GM19452 (cell line): ENCODE measurements around the gene TAMALIN.

Source experiments
- ATAC-seq: cut with Tn5 transposase; IDR thresholded peaks from one replicate; pipeline ENCODE4 v1.9.1; 2021; ENCODE audit not compliant: unreplicated experiment

The TAMALIN gene

DNA sequence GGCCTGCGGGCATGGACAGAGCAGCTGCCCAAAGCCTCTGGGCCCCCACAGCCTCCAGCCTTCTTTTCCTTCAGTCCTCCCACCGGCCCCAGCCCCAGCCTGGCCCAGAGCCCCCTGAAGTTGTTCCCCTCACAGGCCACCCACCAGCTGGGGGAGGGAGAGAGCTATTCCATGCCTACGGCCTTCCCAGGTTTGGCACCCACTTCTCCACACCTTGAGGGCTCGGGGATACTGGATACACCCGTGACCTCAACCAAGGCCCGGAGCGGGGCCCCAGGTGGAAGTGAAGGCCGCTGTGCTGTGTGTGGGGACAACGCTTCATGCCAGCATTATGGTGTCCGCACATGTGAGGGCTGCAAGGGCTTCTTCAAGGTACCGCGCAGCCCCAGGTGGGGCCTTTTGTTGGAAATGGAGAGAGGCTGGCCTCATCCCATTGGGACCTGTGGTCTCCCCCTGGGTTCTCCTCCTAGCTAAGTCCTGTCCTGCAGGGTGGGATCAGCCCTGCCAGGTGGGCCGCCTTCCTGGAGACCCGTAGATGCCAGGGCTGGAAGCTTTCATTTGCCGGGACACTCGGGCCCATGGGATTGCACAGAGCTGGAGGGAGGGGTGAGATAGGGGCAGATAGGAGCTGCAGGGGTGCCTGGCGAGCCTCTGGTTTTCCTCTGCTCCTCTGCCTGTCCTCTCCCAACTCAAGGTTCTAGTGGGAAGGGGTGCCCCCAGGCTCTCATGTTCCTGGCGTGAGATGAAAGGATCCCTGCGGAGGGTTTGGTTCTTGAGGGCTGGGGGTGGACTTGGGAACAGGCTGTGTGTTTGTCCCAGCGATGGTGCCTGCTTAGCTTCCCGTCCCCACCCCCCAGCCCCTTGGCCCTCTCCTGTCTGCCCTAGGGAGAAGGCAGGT is 48.3 kb downstream of the TAMALIN start:
- ATAC-seq = no peak

- ATAC-seq = no peak
Observed at GRCh38 chr12:52055731-52056711, 49.3 kb downstream of the TAMALIN start.

- ATAC-seq = no peak
Observed at GRCh38 chr12:52056801-52057637, 50.3 kb downstream of the TAMALIN start.

GRCh38 chr12:52057638-52058576 is 51.2 kb downstream of the TAMALIN start:
- ATAC-seq = no peak

DNA sequence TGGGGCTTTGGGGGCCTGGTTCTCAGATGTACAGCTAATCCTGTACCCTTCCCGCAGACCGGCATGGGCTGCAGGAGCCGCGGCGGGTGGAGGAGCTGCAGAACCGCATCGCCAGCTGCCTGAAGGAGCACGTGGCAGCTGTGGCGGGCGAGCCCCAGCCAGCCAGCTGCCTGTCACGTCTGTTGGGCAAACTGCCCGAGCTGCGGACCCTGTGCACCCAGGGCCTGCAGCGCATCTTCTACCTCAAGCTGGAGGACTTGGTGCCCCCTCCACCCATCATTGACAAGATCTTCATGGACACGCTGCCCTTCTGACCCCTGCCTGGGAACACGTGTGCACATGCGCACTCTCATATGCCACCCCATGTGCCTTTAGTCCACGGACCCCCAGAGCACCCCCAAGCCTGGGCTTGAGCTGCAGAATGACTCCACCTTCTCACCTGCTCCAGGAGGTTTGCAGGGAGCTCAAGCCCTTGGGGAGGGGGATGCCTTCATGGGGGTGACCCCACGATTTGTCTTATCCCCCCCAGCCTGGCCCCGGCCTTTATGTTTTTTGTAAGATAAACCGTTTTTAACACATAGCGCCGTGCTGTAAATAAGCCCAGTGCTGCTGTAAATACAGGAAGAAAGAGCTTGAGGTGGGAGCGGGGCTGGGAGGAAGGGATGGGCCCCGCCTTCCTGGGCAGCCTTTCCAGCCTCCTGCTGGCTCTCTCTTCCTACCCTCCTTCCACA is 52.0 kb downstream of the TAMALIN start:
- ATAC-seq = no peak

DNA sequence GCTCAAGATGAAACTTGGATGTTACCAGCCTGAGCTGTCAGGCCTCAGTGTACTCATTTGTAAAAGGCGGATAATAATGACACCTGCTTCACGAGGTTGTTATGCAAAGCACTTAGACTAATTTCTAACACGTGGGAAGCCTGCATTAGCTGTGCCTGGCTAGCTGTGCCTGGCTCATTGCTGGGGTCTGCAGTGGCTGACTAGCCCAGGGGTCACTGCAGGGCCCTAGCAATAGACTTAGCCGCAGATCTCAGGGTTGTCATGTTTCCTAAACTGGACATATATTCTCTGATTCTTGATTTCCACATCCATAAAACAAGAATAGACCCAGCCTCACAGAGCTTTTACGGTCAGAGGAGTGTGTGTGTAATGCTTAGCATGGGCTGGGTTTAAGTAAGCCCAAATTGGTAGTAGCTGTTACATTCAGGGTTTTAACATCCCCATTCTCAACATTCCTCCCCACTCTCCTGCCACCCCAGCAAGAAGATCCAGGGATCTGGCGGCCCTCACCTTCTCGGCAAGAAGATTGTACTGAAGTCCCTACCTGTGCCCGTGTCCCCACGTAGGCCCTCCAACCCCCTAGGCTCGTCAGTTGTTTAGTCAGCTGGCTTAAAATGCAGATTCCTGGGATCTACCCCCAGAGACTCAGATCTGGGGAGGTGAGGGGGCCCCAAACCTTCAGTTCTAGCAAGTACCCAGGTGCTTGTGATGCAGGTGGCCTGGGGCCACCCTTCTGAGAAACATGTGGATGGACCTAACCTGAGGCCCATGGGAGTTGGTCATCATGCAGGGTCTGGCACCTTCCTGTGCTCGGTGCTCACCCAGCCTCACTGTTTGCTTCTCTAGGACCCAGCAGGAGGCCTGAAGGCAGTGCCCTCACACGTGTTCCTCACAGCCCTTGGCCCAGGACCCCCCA is 53.1 kb downstream of the TAMALIN start:
- no peak for ATAC-seq

- no peak for ATAC-seq
Observed at GRCh38 chr12:52060498-52061177, 53.9 kb downstream of the TAMALIN start.

DNA sequence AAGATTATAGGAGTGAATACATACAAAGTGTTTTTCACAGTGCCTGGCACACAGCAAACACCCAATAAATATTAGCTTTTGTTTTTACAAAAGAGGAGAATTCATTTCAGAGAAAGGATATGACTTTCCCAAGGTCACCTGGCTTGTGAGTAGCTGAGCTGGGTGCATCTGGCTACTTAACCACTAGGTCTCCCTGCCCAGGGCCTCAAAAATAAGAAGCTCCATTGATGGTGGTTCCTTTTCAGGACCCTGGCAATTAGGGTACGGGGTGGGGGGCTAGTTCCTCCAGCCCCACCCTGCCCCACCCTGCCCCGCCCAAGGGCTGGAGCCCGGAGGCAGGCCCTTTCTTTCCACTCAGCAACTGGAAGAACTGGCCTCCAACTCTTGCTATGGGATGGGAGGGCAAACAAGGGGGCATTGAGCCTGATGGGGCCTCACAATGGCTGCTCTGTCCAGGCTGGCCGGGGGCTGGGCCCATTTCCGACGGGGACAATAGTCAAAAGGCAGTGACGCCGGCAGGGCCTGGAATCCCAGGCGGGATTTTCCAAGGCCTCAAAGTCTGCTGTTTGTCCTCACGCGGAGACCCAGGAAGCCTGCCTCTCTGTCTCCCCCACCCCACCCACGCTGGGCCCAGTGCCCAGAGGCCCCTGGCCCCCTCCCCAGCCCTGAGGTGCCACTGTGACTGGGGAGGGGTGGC is 54.9 kb downstream of the TAMALIN start:
- ATAC-seq = no peak

DNA sequence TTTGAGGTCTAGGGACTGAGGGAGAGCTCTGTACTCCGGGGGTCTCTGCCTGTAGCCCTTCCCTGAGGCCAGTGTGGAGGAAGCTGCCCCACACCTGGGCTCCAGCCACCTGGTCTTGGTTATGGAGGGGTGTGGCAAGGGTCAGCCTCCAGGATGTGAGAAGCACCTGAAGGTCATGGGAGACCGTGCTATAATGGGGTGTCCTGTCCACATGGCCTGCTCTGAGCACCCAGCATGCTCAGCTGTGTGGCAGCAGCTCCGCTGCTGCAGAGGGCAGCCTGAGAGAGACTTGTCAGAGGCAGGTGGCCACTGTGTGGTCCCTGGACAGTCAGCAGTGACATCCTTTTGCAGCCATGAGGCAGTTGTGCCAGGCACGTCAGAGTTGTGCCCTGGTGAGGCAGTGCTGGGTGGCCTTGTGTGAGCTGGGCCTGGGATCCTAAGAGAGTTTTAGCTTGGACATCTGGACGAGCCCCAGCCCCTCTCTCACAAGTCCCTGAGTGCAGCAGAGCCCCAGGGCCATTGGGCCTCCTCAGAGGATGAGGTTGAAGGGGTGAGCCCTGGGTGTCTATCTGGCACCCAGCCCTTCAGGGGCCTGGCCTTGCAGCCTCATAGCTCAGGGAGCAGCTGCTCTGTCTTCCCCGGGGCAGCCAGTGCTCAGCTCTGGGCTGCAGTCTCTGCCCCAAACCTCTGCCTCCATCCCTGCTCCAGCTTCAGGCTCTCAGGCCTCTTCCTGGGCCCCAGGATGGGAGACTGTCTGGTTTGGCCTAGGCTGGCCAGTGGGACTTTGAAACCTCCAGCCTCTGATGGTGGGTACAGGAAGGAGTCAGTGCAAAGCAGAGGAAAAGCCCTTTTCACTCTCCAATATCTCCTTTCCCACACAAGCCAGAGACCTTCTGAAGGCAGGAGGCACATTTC is 55.7 kb downstream of the TAMALIN start:
- ATAC-seq = no peak

GRCh38 chr12:52063082-52063924 is 56.6 kb downstream of the TAMALIN start:
- no peak for ATAC-seq

GRCh38 chr12:52063981-52064649 is 57.4 kb downstream of the TAMALIN start:
- ATAC-seq = no peak
